ENCODE measurements around the gene MAP3K10.

MAP3K10 gene

GRCh38 chr19:40249781-40250180 lies 58.6 kb downstream of the MAP3K10 start:
- H3K4me3 ChIP-seq (ENCODE audit: control insufficient read depth, low read depth, low read length), result no peak overlapping the region
- TF ChIP-seq CTCF (conservative IDR thresholded peaks at IDR 0.05; ENCODE audit: control insufficient read depth, insufficient read depth, low read depth, low read length), result no peak
- DNase-seq (ENCODE audit: low read depth), result no peak

GRCh38 chr19:40251244-40251643 lies 60.0 kb downstream of the MAP3K10 start:
- no peak overlapping the region for H3K4me3 ChIP-seq (ENCODE audit: control insufficient read depth, low read depth, low read length)
- no peak for DNase-seq (ENCODE audit: low read depth)
- TF ChIP-seq CTCF (conservative IDR thresholded peaks at IDR 0.05; ENCODE audit: control insufficient read depth, insufficient read depth, low read depth, low read length), result no peak

GRCh38 chr19:40251991-40252390 lies 60.8 kb downstream of the MAP3K10 start:
- H3K4me3 ChIP-seq (ENCODE audit: control insufficient read depth, low read depth, low read length), result no peak overlapping the region
- no peak for TF ChIP-seq CTCF (conservative IDR thresholded peaks at IDR 0.05; ENCODE audit: control insufficient read depth, insufficient read depth, low read depth, low read length)
- DNase-seq (ENCODE audit: low read depth), result no peak

- TF ChIP-seq CTCF (conservative IDR thresholded peaks at IDR 0.05; ENCODE audit: control insufficient read depth, insufficient read depth, low read depth, low read length), result no peak
- no peak for DNase-seq (ENCODE audit: low read depth)
- no peak overlapping the region for H3K4me3 ChIP-seq (ENCODE audit: control insufficient read depth, low read depth, low read length)
These were observed 61.2 kb downstream of the MAP3K10 start for GRCh38 chr19:40252395-40252794.

DNA sequence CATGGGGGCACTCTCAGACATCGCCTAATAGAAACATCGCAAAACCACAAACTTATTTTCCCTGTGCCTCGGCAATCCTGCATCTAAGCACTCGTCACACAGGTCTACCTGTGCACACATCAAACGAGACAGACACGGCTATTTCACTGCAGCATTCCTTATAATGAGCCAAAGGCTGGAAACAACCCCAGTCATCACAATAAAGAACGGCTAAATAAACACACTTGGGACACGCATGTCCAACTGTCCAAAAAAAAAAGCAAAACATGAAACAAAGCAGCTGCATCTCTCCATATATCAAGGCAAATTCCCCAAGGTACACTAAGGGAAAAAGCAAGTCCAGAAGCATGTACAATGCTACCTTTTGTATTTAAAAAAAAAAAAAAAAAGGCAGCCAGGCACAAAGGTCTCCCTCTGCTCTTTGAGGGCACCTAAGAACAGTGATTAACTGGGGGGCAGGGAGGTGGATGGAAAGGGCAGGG lies 62.4 kb downstream of the MAP3K10 start:
- no peak for DNase-seq (ENCODE audit: low read depth)
- H3K4me3 ChIP-seq (ENCODE audit: control insufficient read depth, low read depth, low read length), result no peak overlapping the region
- TF ChIP-seq CTCF (conservative IDR thresholded peaks at IDR 0.05; ENCODE audit: control insufficient read depth, insufficient read depth, low read depth, low read length), result no peak

- DNase-seq (ENCODE audit: low read depth), result no peak
- TF ChIP-seq CTCF (conservative IDR thresholded peaks at IDR 0.05; ENCODE audit: control insufficient read depth, insufficient read depth, low read depth, low read length), result no peak
- H3K4me3 ChIP-seq (ENCODE audit: control insufficient read depth, low read depth, low read length), result no peak overlapping the region
These were observed 63.6 kb downstream of the MAP3K10 start for GRCh38 chr19:40254714-40255418.
